Trophoblast cell (in vitro differentiated cells and primary cell): Measurements from ENCODE around the gene MYLK3.
A peak's percentile ranks its signal among the peaks of the same experiment; 100 is the strongest.

ENCODE experiments used
- DNase-seq, 2 donors: peaks; one replicate each; pipeline ENCODE4 v3.0.0-alpha.2; 2016
- H2AFZ ChIP-seq: 2 replicates; pipeline ENCODE4 v1.6.1; 2013; ENCODE audit warnings: low read length, moderate library complexity, mild to moderate bottlenecking; ENCODE audit not compliant: insufficient read depth, poor library complexity
- H2AK5ac ChIP-seq: 2 replicates; pipeline ENCODE4 v1.6.1; 2013; ENCODE audit warnings: mild to moderate bottlenecking, low read length
- H2BK120ac ChIP-seq: 2 replicates; pipeline ENCODE4 v1.6.1; 2013; ENCODE audit warnings: low read length, mild to moderate bottlenecking, moderate library complexity; ENCODE audit not compliant: insufficient read depth, poor library complexity
- H2BK12ac ChIP-seq: 2 replicates; pipeline ENCODE4 v1.6.1; 2013; ENCODE audit warnings: mild to moderate bottlenecking, low read length, moderate library complexity
- H2BK5ac ChIP-seq: 2 replicates; pipeline ENCODE4 v1.6.1; 2013; ENCODE audit warnings: low read length, low read depth, moderate library complexity, mild to moderate bottlenecking; ENCODE audit not compliant: poor library complexity
- H3K14ac ChIP-seq: 2 replicates; pipeline ENCODE4 v1.6.1; 2013; ENCODE audit warnings: mild to moderate bottlenecking, low read length
- H3K18ac ChIP-seq: 2 replicates; pipeline ENCODE4 v1.6.1; 2013; ENCODE audit warnings: mild to moderate bottlenecking, low read length
- H3K23ac ChIP-seq: 2 replicates; pipeline ENCODE4 v1.6.1; 2013; ENCODE audit warnings: low read length
- H3K27ac ChIP-seq: 2 replicates; pipeline ENCODE4 v1.5.1; 2013; ENCODE audit warnings: low read depth, mild to moderate bottlenecking, inconsistent platforms, low read length, moderate library complexity
- H3K27me3 ChIP-seq: 2 replicates; pipeline ENCODE4 v1.6.1; 2013; ENCODE audit warnings: inconsistent platforms, mild to moderate bottlenecking, low read length, moderate library complexity; ENCODE audit not compliant: insufficient read depth
- H3K36me3 ChIP-seq, 2 experiments: 1 replicate in 1 of 2; 2 replicates in 1 of 2; pipeline ENCODE4 v1.6.1; 2013; ENCODE audit warnings: low read length in 2 of 2, mild to moderate bottlenecking in 2 of 2, moderate library complexity in 1 of 2; ENCODE audit not compliant: insufficient read depth in 2 of 2, control insufficient read depth in 1 of 2
- H3K4ac ChIP-seq: 2 replicates; pipeline ENCODE4 v1.6.1; 2013; ENCODE audit warnings: low read depth, mild to moderate bottlenecking, low read length, moderate library complexity
- H3K4me1 ChIP-seq, 2 experiments: 1 replicate in 1 of 2; 2 replicates in 1 of 2; pipeline ENCODE4 v1.6.1; 2013; ENCODE audit warnings: low read length in 2 of 2, mild to moderate bottlenecking in 2 of 2, moderate library complexity in 1 of 2; ENCODE audit not compliant: insufficient read depth in 2 of 2, control insufficient read depth in 1 of 2
- H3K4me2 ChIP-seq: 2 replicates; pipeline ENCODE4 v1.6.1; 2013; ENCODE audit warnings: inconsistent platforms, mild to moderate bottlenecking, low read length, moderate library complexity
- H3K4me3 ChIP-seq: 2 replicates; pipeline ENCODE4 v1.5.1; 2013; ENCODE audit warnings: mild to moderate bottlenecking, low read depth, low read length, inconsistent platforms
- H3K79me1 ChIP-seq: one replicate; pipeline ENCODE4 v1.6.1; 2013; ENCODE audit warnings: low read length
- H3K79me2 ChIP-seq: 2 replicates; pipeline ENCODE4 v1.6.1; 2013; ENCODE audit warnings: low read length, mild to moderate bottlenecking; ENCODE audit not compliant: control insufficient read depth, insufficient read depth, poor library complexity
- H3K9ac ChIP-seq: 2 replicates; pipeline ENCODE4 v1.6.1; 2013; ENCODE audit warnings: mild to moderate bottlenecking, low read length
- H3K9me3 ChIP-seq: 2 replicates; pipeline ENCODE4 v1.6.1; 2013; ENCODE audit warnings: low read depth, mild to moderate bottlenecking, control low read depth, inconsistent platforms, low read length; ENCODE audit not compliant: insufficient read depth
- H4K12ac ChIP-seq: 2 replicates; pipeline ENCODE4 v1.6.1; 2013; ENCODE audit warnings: low read depth, mild to moderate bottlenecking, low read length, moderate library complexity
- H4K8ac ChIP-seq: 2 replicates; pipeline ENCODE4 v1.6.1; 2013; ENCODE audit warnings: low read depth, mild to moderate bottlenecking, low read length, moderate library complexity
- H4K91ac ChIP-seq: one replicate; pipeline ENCODE4 v1.6.1; 2013; ENCODE audit warnings: low read depth, mild to moderate bottlenecking, low read length, moderate library complexity
- WGBS: extraction: QIAGEN DNeasy Blood & Tissue Kit; methylation state at CpG from one replicate; pipeline ENCODE4 v1.1.7; 2013; ENCODE audit warnings: missing lambda C conversion rate; ENCODE audit not compliant: insufficient read length, insufficient coverage; ENCODE audit errors: extremely low coverage; 5-methylcytosine and 5-hydroxymethylcytosine counted together

The MYLK3 gene

GRCh38 chr16:46727184-46727583, 21.0 kb downstream of the MYLK3 start:
- H3K4me2 ChIP-seq: no peak overlapping the region
- H2BK120ac ChIP-seq: peak overlapping the region; percentile 79
- no peaks in the 10 kb centered on the region for H3K79me1 ChIP-seq
- H3K27me3 ChIP-seq: no peaks in the 10 kb centered on the region
- DNase-seq: no peak
- no peak overlapping the region for H2BK5ac ChIP-seq
- H3K9me3 ChIP-seq: no peaks in the 10 kb centered on the region
- H4K12ac ChIP-seq: no peak overlapping the region
- H3K18ac ChIP-seq: no peak overlapping the region
- no peak overlapping the region for H2AFZ ChIP-seq
- H3K27ac ChIP-seq: no peak overlapping the region
- H3K14ac ChIP-seq: no peak overlapping the region
- H4K8ac ChIP-seq: no peak overlapping the region
- H2AK5ac ChIP-seq: peak overlapping the region; percentile 12
- peaks cover 3 to 5% of the 10 kb centered on the region in 2 experiments for H3K36me3 ChIP-seq
- no peak overlapping the region for H3K9ac ChIP-seq
- no peak overlapping the region for H3K4ac ChIP-seq
- H2BK12ac ChIP-seq: no peak overlapping the region
- no peak overlapping the region for H3K23ac ChIP-seq
- peaks cover 3 to 15% of the 10 kb centered on the region in 2 experiments for H3K4me1 ChIP-seq
- no peaks in the 10 kb centered on the region for H3K79me2 ChIP-seq
- H3K4me3 ChIP-seq: no peak overlapping the region
- no CpG with 5 or more reads among the region's 7 CpGs for WGBS
- H4K91ac ChIP-seq: peak overlapping the region; percentile 26

- no peak overlapping the region for H2AK5ac ChIP-seq
- H3K4me3 ChIP-seq: no peak overlapping the region
- no peak overlapping the region for H3K4me2 ChIP-seq
- no peak overlapping the region for H4K12ac ChIP-seq
- H2BK120ac ChIP-seq: no peak overlapping the region
- no peaks in the 10 kb centered on the region for H3K79me2 ChIP-seq
- no peak overlapping the region for H3K4ac ChIP-seq
- no CpG with 5 or more reads among the region's 4 CpGs for WGBS
- no peak overlapping the region for H4K8ac ChIP-seq
- H3K9me3 ChIP-seq: no peaks in the 10 kb centered on the region
- H3K9ac ChIP-seq: no peak overlapping the region
- no peak overlapping the region for H2BK5ac ChIP-seq
- H3K23ac ChIP-seq: no peak overlapping the region
- H3K27ac ChIP-seq: no peak overlapping the region
- peaks cover 0 to 3% of the 10 kb centered on the region in 2 experiments for H3K36me3 ChIP-seq
- H3K79me1 ChIP-seq: no peaks in the 10 kb centered on the region
- DNase-seq: no peak
- no peak overlapping the region for H3K18ac ChIP-seq
- peaks cover 0 to under 1% of the 10 kb centered on the region in 2 experiments for H3K4me1 ChIP-seq
- H3K27me3 ChIP-seq: no peaks in the 10 kb centered on the region
- H2AFZ ChIP-seq: no peak overlapping the region
- H4K91ac ChIP-seq: no peak overlapping the region
- no peak overlapping the region for H3K14ac ChIP-seq
- H2BK12ac ChIP-seq: no peak overlapping the region
Measured at GRCh38 chr16:46721885-46722284, 26.3 kb downstream of the MYLK3 start.

DNA sequence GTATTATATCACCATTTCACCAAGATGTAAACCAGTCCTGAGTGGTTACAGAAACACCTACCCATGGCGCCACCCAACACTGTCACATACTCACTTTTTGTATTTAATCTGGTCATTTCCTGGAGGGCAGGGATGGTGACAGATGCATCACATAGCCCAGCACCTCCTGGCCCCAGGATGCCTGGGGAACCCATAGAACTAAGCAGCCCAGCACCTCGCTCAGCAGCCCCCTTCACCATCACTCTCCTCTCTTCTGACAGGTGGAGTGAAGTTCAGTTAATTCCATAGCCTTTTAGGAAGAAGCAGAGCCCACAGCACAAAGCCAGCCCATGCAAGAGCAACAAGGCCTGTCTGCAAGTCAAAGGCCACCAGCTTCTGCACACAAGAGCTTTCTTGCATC, 27.5 kb downstream of the MYLK3 start:
- no peak overlapping the region for H3K4me2 ChIP-seq
- H3K79me1 ChIP-seq: no peaks in the 10 kb centered on the region
- DNase-seq: no peak
- no peak overlapping the region for H4K91ac ChIP-seq
- no peak overlapping the region for H4K8ac ChIP-seq
- no peak overlapping the region for H2AFZ ChIP-seq
- no peak overlapping the region for H2AK5ac ChIP-seq
- H3K79me2 ChIP-seq: no peaks in the 10 kb centered on the region
- H3K27me3 ChIP-seq: no peaks in the 10 kb centered on the region
- H3K4me1 ChIP-seq: no peaks in the 10 kb centered on the region
- H3K18ac ChIP-seq: no peak overlapping the region
- no peak overlapping the region for H3K4me3 ChIP-seq
- H2BK120ac ChIP-seq: no peak overlapping the region
- no peak overlapping the region for H3K4ac ChIP-seq
- WGBS: no CpG with 5 or more reads among the region's 2 CpGs
- H3K36me3 ChIP-seq: peaks cover 0 to 3% of the 10 kb centered on the region in 2 experiments
- no peak overlapping the region for H3K23ac ChIP-seq
- no peak overlapping the region for H2BK5ac ChIP-seq
- H3K9ac ChIP-seq: no peak overlapping the region
- no peaks in the 10 kb centered on the region for H3K9me3 ChIP-seq
- no peak overlapping the region for H3K14ac ChIP-seq
- no peak overlapping the region for H4K12ac ChIP-seq
- no peak overlapping the region for H3K27ac ChIP-seq
- H2BK12ac ChIP-seq: no peak overlapping the region

- no CpG with 5 or more reads among the region's 6 CpGs for WGBS
- H2BK5ac ChIP-seq: no peak overlapping the region
Measured at GRCh38 chr16:46719528-46719927, 28.6 kb downstream of the MYLK3 start.

More at GRCh38 chr16:46719528-46719927, 28.6 kb downstream of the MYLK3 start:
- Histone ChIP-seq H3K27me3 (no peaks in the 10 kb centered on the region), H3K36me3 (peaks cover 0 to 3% of the 10 kb centered on the region in 2 experiments), H2AK5ac (no peak overlapping the region), H3K18ac (no peak overlapping the region), H3K4me2 (no peak overlapping the region), H3K4ac (no peak overlapping the region), H3K4me3 (no peak overlapping the region), H3K27ac (no peak overlapping the region), H3K4me1 (no peaks in the 10 kb centered on the region), H3K9ac (no peak overlapping the region), H2BK12ac (no peak overlapping the region), H4K91ac (no peak overlapping the region), H2BK120ac (no peak overlapping the region), H2AFZ (no peak overlapping the region), H4K8ac (no peak overlapping the region), H3K79me2 (no peaks in the 10 kb centered on the region), H3K9me3 (no peaks in the 10 kb centered on the region), H3K14ac (no peak overlapping the region), H4K12ac (no peak overlapping the region), H3K23ac (no peak overlapping the region), H3K79me1 (peaks cover under 1% of the 10 kb centered on the region)
- no peak for DNase-seq
